ENCODE results near the gene BDH1. TPM values are rescaled to one million over a fixed set of nuclear protein-coding genes. Genes with fewer than 3 reads are reported as not detected.
A peak's percentile ranks its signal among the peaks of the same experiment; 100 is the strongest.

BDH1 gene
- total and polyA plus RNA-seq, 2 of the 13 experiments (the other 11 are each of a cell fraction or from before 2014, with no cell fraction given): 21.2 to 71.9 TPM

DNA sequence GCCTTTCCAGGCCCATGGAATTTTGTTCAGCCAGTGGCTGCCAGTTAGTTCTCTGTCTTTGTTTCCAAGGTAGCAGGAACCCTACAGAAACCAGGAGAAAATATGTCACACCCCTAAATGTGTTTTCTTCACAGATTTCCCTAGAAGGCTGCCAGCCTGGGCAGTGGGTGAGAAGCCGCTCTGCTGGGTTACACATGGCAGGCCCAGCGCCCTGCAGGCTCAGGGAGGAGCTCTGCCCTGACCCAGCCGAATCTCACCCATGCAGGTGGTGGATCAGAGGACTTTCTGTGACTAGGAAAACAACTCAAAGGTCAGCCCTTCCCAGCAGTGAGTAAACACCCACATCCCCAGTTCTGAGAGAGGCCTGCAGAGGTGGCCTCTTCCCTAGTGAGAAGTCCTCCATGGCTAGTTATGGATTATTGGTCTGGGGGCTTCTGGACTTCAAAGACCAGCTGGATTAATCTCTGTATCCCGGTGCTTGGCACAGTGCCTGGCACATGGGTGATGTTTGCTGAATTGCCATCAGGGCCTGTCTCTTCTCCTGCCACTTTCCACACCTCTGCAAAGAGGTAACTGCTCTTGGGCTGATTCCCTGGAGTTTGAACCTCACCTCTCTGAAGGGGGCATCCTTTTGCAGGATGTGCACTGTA lies 34.7 kb upstream of the BDH1 start (continued):
- TF ChIP-seq CCDC6 (CRISPR knock-in tag; IDR thresholded peaks at IDR 0.05) (no peak), ZNF775 (CRISPR knock-in tag; IDR thresholded peaks at IDR 0.05; ENCODE audit: borderline replicate concordance) (peak; percentile 26; the same call in 1 of the 2 replicates), KDM1A (CRISPR knock-in tag; IDR thresholded peaks at IDR 0.05) (no peak), TCF12 (IDR thresholded peaks at IDR 0.05) (no peak), TCF12 (CRISPR knock-in tag; IDR thresholded peaks at IDR 0.05) (peak; percentile 97), ZKSCAN5 (CRISPR knock-in tag; IDR thresholded peaks at IDR 0.05) (no peak), ZNF766 (CRISPR knock-in tag; IDR thresholded peaks at IDR 0.05; ENCODE audit: borderline replicate concordance) (no peak; the same call in 1 of the 2 replicates), ZNF3 (CRISPR knock-in tag; IDR thresholded peaks at IDR 0.05) (no peak), ZBTB3 (CRISPR knock-in tag; IDR thresholded peaks at IDR 0.05; ENCODE audit: borderline replicate concordance, low read depth) (peak; percentile 40; the same call in 1 of the 2 replicates), ZBTB43 (CRISPR knock-in tag; conservative IDR thresholded peaks at IDR 0.05) (peak; percentile 84), RAD51 (IDR thresholded peaks at IDR 0.05; ENCODE audit: borderline replicate concordance) (no peak), ERF (CRISPR knock-in tag; IDR thresholded peaks at IDR 0.05) (peak; percentile 54; the same call in 1 of the 2 replicates), GATAD1 (CRISPR knock-in tag; IDR thresholded peaks at IDR 0.05) (peak; percentile 56; the same call in 1 of the 2 replicates), FOXA3 (CRISPR knock-in tag; IDR thresholded peaks at IDR 0.05) (peak; percentile 98), TARDBP (CRISPR knock-in tag; IDR thresholded peaks at IDR 0.05) (peak; percentile 89), ZMAT5 (CRISPR knock-in tag; IDR thresholded peaks at IDR 0.05; ENCODE audit: borderline replicate concordance, low read depth) (no peak), GLI4 (CRISPR knock-in tag; IDR thresholded peaks at IDR 0.05; ENCODE audit: borderline replicate concordance) (0 out of 2 replicates have a peak, but pooled peaks have one; percentile 59)
- TF ChIP-seq, protein P1, sequence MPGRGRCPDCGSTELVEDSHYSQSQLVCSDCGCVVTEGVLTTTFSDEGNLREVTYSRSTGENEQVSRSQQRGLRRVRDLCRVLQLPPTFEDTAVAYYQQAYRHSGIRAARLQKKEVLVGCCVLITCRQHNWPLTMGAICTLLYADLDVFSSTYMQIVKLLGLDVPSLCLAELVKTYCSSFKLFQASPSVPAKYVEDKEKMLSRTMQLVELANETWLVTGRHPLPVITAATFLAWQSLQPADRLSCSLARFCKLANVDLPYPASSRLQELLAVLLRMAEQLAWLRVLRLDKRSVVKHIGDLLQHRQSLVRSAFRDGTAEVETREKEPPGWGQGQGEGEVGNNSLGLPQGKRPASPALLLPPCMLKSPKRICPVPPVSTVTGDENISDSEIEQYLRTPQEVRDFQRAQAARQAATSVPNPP (CRISPR knock-in tag; IDR thresholded peaks at IDR 0.05): no peak; the same call in 1 of the 2 replicates
- TF ChIP-seq, protein P2, sequence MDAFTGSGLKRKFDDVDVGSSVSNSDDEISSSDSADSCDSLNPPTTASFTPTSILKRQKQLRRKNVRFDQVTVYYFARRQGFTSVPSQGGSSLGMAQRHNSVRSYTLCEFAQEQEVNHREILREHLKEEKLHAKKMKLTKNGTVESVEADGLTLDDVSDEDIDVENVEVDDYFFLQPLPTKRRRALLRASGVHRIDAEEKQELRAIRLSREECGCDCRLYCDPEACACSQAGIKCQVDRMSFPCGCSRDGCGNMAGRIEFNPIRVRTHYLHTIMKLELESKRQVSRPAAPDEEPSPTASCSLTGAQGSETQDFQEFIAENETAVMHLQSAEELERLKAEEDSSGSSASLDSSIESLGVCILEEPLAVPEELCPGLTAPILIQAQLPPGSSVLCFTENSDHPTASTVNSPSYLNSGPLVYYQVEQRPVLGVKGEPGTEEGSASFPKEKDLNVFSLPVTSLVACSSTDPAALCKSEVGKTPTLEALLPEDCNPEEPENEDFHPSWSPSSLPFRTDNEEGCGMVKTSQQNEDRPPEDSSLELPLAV (CRISPR knock-in tag; conservative IDR thresholded peaks at IDR 0.05; ENCODE audit: low read depth): no peak
- TF ChIP-seq, protein P3, sequence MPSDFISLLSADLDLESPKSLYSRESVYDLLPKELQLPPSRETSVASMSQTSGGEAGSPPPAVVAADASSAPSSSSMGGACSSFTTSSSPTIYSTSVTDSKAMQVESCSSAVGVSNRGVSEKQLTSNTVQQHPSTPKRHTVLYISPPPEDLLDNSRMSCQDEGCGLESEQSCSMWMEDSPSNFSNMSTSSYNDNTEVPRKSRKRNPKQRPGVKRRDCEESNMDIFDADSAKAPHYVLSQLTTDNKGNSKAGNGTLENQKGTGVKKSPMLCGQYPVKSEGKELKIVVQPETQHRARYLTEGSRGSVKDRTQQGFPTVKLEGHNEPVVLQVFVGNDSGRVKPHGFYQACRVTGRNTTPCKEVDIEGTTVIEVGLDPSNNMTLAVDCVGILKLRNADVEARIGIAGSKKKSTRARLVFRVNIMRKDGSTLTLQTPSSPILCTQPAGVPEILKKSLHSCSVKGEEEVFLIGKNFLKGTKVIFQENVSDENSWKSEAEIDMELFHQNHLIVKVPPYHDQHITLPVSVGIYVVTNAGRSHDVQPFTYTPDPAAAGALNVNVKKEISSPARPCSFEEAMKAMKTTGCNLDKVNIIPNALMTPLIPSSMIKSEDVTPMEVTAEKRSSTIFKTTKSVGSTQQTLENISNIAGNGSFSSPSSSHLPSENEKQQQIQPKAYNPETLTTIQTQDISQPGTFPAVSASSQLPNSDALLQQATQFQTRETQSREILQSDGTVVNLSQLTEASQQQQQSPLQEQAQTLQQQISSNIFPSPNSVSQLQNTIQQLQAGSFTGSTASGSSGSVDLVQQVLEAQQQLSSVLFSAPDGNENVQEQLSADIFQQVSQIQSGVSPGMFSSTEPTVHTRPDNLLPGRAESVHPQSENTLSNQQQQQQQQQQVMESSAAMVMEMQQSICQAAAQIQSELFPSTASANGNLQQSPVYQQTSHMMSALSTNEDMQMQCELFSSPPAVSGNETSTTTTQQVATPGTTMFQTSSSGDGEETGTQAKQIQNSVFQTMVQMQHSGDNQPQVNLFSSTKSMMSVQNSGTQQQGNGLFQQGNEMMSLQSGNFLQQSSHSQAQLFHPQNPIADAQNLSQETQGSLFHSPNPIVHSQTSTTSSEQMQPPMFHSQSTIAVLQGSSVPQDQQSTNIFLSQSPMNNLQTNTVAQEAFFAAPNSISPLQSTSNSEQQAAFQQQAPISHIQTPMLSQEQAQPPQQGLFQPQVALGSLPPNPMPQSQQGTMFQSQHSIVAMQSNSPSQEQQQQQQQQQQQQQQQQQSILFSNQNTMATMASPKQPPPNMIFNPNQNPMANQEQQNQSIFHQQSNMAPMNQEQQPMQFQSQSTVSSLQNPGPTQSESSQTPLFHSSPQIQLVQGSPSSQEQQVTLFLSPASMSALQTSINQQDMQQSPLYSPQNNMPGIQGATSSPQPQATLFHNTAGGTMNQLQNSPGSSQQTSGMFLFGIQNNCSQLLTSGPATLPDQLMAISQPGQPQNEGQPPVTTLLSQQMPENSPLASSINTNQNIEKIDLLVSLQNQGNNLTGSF (CRISPR knock-in tag; IDR thresholded peaks at IDR 0.05): 0 out of 2 replicates have a peak, but pooled peaks have one; percentile 71
